MG63 (cell line): ENCODE results near the gene IL6. TPM values are rescaled to one million over a fixed set of nuclear protein-coding genes. Genes with fewer than 3 reads are reported as not detected.
"Not testable (repeated sequence)": the region's sequence is repeated elsewhere in the genome, so short reads cannot be mapped to it uniquely, and the experiment has no call there.

Experiments
- DNase-seq: peaks from one replicate; pipeline ENCODE4 v3.0.0-alpha.2; 2020
- H3K27me3 ChIP-seq: fragments of 250-450 bp; sonication (Bioruptor Pico); 2 replicates; pipeline ENCODE4 v1.5.1; 2020; ENCODE audit warnings: mild to moderate bottlenecking, moderate library complexity
- H3K36me3 ChIP-seq: fragments of 250-450 bp; sonication (Bioruptor Pico); 2 replicates; pipeline ENCODE4 v1.5.1; 2020; ENCODE audit warnings: mild to moderate bottlenecking, moderate library complexity
- H3K4me3 ChIP-seq: fragments of 250-450 bp; sonication (Bioruptor Pico); 2 replicates; pipeline ENCODE4 v1.5.1; 2020; ENCODE audit warnings: mild to moderate bottlenecking, moderate library complexity
- H3K9me3 ChIP-seq: fragments of 250-450 bp; sonication (Bioruptor Pico); 2 replicates; pipeline ENCODE4 v1.5.1; 2020; ENCODE audit warnings: mild to moderate bottlenecking, moderate library complexity
- total RNA-seq: library from RNA; depleted of rRNA; stranded (reverse); fragments of >200 nt; shearing (Covaris generic); gene quantifications from 2 replicates; pipeline ENCODE4 v1.2.3, GENCODE V29; 2014; ENCODE audit warnings: low replicate concordance; rRNA removed

The IL6 gene
- total RNA-seq, result 5.2 and 13.7 TPM in 2 replicates

GRCh38 chr7:22726907-22727713 is at the start of gene IL6:
IL6 (plus strand) TSS chr7:22727200; CDS start chr7:22727263, 63 bp downstream.
- peak; percentile 77 for DNase-seq
- Histone ChIP-seq H3K4me3 (peak within 1 kb of the TSS; percentile 49), H3K27me3 (no peaks in the 10 kb centered on the region), H3K9me3 (peaks cover 2% of the 10 kb centered on the region; the same call in 1 of the 2 replicates), H3K36me3 (peaks cover 4% of the 10 kb centered on the region)

- not testable (repeated sequence) for H3K27me3 ChIP-seq, H3K36me3 ChIP-seq, DNase-seq, H3K9me3 ChIP-seq, H3K4me3 ChIP-seq
Measured at GRCh38 chr7:22677263-22677662, 49.7 kb upstream of the IL6 start.

GRCh38 chr7:22677680-22678079 is 49.3 kb upstream of the IL6 start:
- no peak for DNase-seq
- H3K27me3 ChIP-seq, result no peaks in the 10 kb centered on the region

DNA sequence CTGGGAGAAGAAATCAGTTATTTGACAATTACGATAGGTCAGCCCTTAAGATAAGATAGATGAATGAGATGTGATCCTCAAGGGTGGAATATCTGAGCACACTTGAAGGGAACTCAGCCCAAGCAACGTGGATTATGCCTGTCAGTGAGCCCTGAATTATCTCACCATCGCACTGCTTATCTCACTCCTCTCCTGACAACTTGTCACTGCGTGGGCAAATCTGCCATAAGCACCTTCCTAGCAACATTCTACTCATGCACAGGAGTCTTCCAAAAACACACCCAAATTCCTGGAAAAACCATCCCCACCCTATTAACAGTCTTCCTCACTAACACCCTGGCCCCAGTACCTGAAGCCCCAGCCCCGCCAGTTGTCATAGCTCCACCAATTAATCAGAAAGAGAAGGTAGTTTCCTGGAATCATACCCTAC is 46.5 kb upstream of the IL6 start:
- H3K36me3 ChIP-seq, result no peaks in the 10 kb centered on the region
- H3K27me3 ChIP-seq, result no peaks in the 10 kb centered on the region
- H3K4me3 ChIP-seq, result no peak overlapping the region
- no peaks in the 10 kb centered on the region; the same call in 1 of the 2 replicates for H3K9me3 ChIP-seq
- DNase-seq, result no peak

More at GRCh38 chr7:22677680-22678079, 49.3 kb upstream of the IL6 start:
- H3K4me3 ChIP-seq, result no peak overlapping the region
- no peaks in the 10 kb centered on the region for H3K36me3 ChIP-seq
- H3K9me3 ChIP-seq, result no peaks in the 10 kb centered on the region

DNA sequence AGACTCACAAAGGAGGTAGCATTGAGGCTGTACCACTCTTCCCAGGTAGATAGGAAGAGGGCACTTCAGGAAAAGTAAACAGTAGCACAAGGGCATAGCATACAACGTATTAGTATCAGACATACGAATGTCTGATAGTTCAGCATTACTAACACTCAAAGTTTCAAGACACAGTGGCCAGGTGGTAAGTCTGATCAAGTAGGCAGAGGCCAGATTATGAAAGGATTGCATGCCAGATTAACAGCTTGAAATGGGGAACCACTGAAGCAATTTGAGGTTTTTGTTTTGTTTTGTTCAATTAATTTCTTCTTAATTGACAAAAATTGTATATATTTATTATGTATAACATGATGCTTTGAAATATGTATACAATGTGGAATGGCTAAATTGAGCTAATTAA is 45.7 kb upstream of the IL6 start:
- H3K36me3 ChIP-seq, result no peaks in the 10 kb centered on the region
- no peaks in the 10 kb centered on the region for H3K27me3 ChIP-seq
- DNase-seq, result no peak
- no peak overlapping the region for H3K4me3 ChIP-seq
- H3K9me3 ChIP-seq, result no peaks in the 10 kb centered on the region; the same call in 1 of the 2 replicates

DNA sequence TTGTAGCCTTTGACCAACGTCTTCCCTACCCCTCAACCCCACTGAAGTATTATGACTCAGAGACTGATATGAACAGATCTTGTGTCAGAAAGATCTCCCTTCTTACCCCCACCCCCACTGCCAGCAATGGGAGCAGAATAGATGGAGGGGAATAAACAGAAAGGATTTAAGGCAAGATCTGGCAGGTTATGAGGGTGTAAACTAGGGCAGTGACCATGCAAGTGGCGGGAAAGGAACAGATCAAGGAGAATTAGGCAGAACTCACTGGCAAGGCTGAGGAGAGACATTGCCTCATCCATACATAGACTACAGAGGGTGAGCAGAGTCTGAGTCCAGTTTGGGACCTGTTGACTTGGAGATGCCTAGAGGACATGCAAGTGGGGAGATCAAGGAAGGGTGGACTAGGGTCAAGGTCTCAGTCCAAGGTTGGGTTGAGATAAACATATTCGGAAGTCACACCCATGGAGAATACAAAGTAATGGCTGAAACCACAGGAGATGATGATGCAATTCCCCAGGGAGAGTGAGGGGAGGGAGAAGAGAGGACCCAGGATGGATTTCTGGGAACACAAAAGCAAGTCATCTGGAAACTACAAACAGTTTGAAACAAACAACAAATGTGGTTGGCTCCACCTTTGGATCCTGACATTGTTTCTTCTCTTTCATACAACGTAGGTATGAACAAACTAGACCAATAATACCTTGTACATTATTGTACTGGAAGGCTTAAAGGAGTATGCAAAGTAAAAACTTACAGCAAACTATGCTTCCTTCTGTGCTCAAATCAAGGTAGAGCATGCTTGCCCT is 44.9 kb upstream of the IL6 start:
- no peaks in the 10 kb centered on the region for H3K27me3 ChIP-seq
- no peak for DNase-seq
- H3K9me3 ChIP-seq, result no peaks in the 10 kb centered on the region; the same call in 1 of the 2 replicates
- H3K36me3 ChIP-seq, result no peaks in the 10 kb centered on the region
- H3K4me3 ChIP-seq, result no peak overlapping the region

DNA sequence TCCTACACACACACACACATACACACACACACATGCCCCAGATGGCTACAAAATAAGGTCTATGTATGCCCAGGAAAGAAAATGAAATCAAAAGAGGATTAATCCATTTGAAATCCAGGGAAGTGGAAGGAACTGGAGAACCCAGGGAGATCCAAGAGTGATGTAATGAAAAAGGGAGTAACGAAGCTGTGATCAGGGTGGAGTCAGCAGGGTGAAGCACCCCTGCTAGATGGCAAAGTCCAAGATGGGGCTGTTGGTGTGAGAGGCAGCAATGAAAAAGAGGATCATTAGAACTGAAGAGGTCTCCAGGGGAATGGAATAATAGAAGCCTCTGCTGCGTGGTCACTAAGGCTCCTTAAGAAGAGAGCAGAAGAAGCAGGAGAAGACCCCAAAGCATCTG is 43.6 kb upstream of the IL6 start:
- H3K36me3 ChIP-seq, result no peaks in the 10 kb centered on the region
- no peak for DNase-seq
- H3K9me3 ChIP-seq, result no peaks in the 10 kb centered on the region; the same call in 1 of the 2 replicates
- no peak overlapping the region for H3K4me3 ChIP-seq
- no peaks in the 10 kb centered on the region for H3K27me3 ChIP-seq

GRCh38 chr7:22686620-22687019 is 40.4 kb upstream of the IL6 start:
- no peaks in the 10 kb centered on the region for H3K36me3 ChIP-seq
- H3K9me3 ChIP-seq, result no peaks in the 10 kb centered on the region; the same call in 1 of the 2 replicates
- no peak overlapping the region for H3K4me3 ChIP-seq
- DNase-seq, result no peak
- H3K27me3 ChIP-seq, result no peaks in the 10 kb centered on the region

- DNase-seq, result no peak
Measured at GRCh38 chr7:22688084-22688483, 38.9 kb upstream of the IL6 start.

DNA sequence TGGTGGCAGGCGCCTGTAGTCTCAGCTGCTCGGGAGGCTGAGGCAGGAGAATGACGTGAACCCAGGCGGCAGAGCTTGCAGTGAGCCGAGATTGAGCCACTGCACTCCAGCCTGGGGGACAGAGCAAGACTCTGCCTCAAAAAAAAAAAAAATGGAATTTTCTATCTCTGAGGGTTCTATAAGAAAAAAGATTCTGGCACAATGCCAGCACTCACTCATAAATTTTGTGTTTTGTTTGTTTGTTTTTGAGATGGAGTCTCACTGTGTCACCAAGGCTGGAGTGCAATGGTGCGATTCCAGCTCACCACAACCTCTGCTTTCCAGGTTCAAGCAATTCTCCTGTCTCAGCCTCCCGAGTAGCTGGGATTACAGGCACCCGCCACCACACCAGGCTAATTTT is 38.1 kb upstream of the IL6 start:
- not testable (repeated sequence) for H3K9me3 ChIP-seq, DNase-seq, H3K27me3 ChIP-seq, H3K36me3 ChIP-seq, H3K4me3 ChIP-seq

More at GRCh38 chr7:22688084-22688483, 38.9 kb upstream of the IL6 start:
- Histone ChIP-seq H3K4me3 (no peak overlapping the region), H3K9me3 (no peaks in the 10 kb centered on the region; the same call in 1 of the 2 replicates), H3K27me3 (no peaks in the 10 kb centered on the region), H3K36me3 (no peaks in the 10 kb centered on the region)

DNA sequence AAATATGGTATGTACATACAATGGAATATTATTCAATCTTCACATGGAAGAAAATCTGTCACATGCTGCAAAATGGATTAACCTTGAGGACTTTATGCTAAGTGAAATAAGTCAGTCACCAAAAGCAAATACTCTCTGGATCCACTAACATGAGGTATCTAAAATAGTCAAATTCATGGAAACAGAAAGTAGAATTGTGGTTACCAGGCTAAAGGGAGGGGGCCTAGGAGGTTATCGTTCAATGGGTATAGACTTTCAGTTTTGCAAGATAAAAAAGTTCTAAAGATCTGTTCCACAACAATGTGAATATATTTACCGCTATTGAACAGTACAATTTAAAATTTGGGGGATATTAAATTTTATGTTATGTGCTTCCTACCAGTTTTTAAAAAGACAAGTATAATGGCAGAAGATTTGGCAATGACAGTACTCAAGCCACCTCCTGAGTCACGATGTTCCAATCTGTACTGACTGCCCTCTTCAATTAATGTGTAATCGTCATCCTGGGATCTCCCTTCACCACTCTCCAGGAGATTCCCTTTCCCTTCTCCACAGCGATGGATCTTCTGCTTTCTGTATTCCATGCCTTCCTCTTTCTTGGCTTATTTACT is 32.3 kb upstream of the IL6 start:
- no peak for DNase-seq

GRCh38 chr7:22695476-22696132 is 31.4 kb upstream of the IL6 start:
- DNase-seq, result no peak
- H3K4me3 ChIP-seq, result no peak overlapping the region
- no peaks in the 10 kb centered on the region for H3K9me3 ChIP-seq
- no peaks in the 10 kb centered on the region for H3K36me3 ChIP-seq
- H3K27me3 ChIP-seq, result no peaks in the 10 kb centered on the region

More for the DNA sequence above, 32.3 kb upstream of the IL6 start:
- Histone ChIP-seq H3K9me3 (no peaks in the 10 kb centered on the region), H3K36me3 (no peaks in the 10 kb centered on the region), H3K27me3 (no peaks in the 10 kb centered on the region), H3K4me3 (no peak overlapping the region)

DNA sequence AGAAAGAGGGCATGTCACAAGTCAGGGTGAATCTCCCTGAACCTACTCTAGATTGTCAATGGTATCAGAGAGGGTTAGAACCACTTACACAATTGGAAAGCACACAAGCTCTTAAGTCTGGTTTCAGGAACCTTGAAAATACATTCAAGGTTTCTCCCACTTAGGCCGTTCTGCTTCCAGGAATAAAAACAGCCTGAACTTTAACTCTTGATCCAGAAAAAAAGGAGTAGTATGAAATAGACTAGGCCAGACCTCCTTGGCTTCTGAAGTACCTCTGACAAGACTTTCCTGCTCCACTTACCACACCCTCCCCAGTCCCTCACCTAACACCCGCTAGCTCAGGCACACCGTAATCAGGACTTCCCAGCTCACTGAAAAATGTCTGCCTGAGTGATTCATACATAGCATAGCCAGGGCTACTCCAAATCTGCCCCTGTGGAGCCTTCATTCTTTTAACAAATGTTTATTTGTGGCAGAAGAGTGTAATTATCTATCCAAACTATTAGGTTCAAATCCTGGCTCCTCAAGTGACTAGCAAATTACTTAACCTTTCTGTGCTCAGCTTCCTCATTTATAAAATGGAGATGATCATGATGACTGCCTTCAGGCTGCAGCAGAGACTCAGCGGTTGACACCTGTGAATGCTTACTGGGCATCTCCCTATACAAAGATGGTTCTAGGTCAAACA is 30.3 kb upstream of the IL6 start:
- DNase-seq, result peak; percentile 27

GRCh38 chr7:22697322-22697859 is 29.6 kb upstream of the IL6 start:
- no peaks in the 10 kb centered on the region for H3K9me3 ChIP-seq
- DNase-seq, result no peak
- H3K36me3 ChIP-seq, result no peaks in the 10 kb centered on the region
- no peaks in the 10 kb centered on the region for H3K27me3 ChIP-seq
- no peak overlapping the region for H3K4me3 ChIP-seq

More for the DNA sequence above, 30.3 kb upstream of the IL6 start:
- H3K27me3 ChIP-seq, result no peaks in the 10 kb centered on the region
- no peak overlapping the region for H3K4me3 ChIP-seq
- H3K36me3 ChIP-seq, result no peaks in the 10 kb centered on the region
- no peaks in the 10 kb centered on the region for H3K9me3 ChIP-seq

- Histone ChIP-seq H3K4me3 (no peak overlapping the region), H3K36me3 (no peaks in the 10 kb centered on the region), H3K27me3 (no peaks in the 10 kb centered on the region), H3K9me3 (no peaks in the 10 kb centered on the region)
- DNase-seq, result no peak
Measured at GRCh38 chr7:22697876-22698606, 29.0 kb upstream of the IL6 start.
